AG09309 (cell line): ENCODE results near the gene DISC1.
"Not testable (repeated sequence)": the region's sequence is repeated elsewhere in the genome, so short reads cannot be mapped to it uniquely, and the experiment has no call there.

ENCODE experiments used
- DNase-seq: peaks from one replicate; pipeline ENCODE4 v3.0.0-alpha.2; 2010; ENCODE audit warnings: low read depth
- H3K4me3 ChIP-seq: 2 replicates; pipeline ENCODE4 v1.5.1; 2011; ENCODE audit warnings: mild to moderate bottlenecking, low read depth, low read length, moderate library complexity; ENCODE audit not compliant: control insufficient read depth
- CTCF ChIP-seq: IDR thresholded peaks from 2 replicates; pipeline ENCODE4 v1.5.1; 2011; ENCODE audit warnings: mild to moderate bottlenecking, low read depth, low read length, inconsistent platforms; ENCODE audit not compliant: insufficient read depth, control insufficient read depth; ENCODE audit errors: missing control alignments

Gene DISC1

GRCh38 chr1:231939118-231939517 lies 312.5 kb downstream of the DISC1 start:
- no peak for TF ChIP-seq CTCF
- DNase-seq = no peak
- no peak overlapping the region for H3K4me3 ChIP-seq

GRCh38 chr1:231940116-231940515 lies 313.5 kb downstream of the DISC1 start:
- no peak overlapping the region for H3K4me3 ChIP-seq
- TF ChIP-seq CTCF = no peak
- no peak for DNase-seq

- TF ChIP-seq CTCF = no peak
- no peak overlapping the region for H3K4me3 ChIP-seq
- DNase-seq = no peak
Measured at GRCh38 chr1:231940701-231941100, 314.1 kb downstream of the DISC1 start.

- H3K4me3 ChIP-seq = no peak overlapping the region
- TF ChIP-seq CTCF = no peak
- DNase-seq = no peak
Measured at GRCh38 chr1:231943084-231943483, 316.5 kb downstream of the DISC1 start.

GRCh38 chr1:231948102-231948501 lies 321.5 kb downstream of the DISC1 start:
- not testable (repeated sequence) for DNase-seq, H3K4me3 ChIP-seq

- DNase-seq = no peak
- H3K4me3 ChIP-seq = no peak overlapping the region
- TF ChIP-seq CTCF = no peak
Measured at GRCh38 chr1:231949277-231950091, 322.9 kb downstream of the DISC1 start.

- no peak for TF ChIP-seq CTCF
- H3K4me3 ChIP-seq = no peak overlapping the region
- DNase-seq = no peak
Measured at GRCh38 chr1:231950331-231951128, 323.9 kb downstream of the DISC1 start.
